ENCODE data around the gene MBD4. TPM values are rescaled to one million over a fixed set of nuclear protein-coding genes. Genes with fewer than 3 reads are reported as not detected.

The MBD4 gene
- polyA plus RNA-seq, 3 donors: 25.6 to 31.5 (median 30.1) TPM

DNA sequence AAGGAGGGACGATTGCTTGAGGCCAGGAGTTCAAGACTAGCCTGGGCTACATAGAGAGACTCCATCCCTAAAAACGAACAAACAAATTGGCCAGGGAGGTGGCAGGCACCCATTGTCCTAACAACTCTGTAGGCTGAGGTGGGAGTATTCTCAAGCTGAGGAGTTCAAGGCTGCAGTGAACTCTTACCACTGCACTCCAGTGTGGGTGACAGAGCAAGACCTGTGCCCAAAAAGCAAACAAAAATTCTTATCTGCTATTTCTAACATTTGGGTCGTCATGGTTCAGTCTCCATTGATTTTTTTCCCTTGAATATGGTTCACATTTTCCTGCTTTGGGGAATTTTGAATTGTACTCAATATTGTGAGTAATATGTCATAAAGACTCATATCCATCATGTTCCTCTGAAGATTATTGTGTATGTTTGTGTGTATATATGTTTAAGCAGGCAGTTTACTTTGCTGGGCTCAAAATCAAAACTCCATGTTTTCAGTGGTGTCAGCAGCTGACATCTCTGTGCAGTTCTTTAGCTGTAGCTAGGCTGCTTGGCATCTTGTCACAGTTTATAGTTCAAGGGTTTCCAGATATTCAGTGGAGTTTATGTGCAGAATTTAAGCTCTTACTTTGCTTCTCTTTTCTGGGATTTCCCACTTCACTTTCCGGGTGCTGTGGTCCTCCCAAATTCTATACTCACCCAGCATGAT is 33.5 kb upstream of the MBD4 start:
- TF ChIP-seq, protein P1, sequence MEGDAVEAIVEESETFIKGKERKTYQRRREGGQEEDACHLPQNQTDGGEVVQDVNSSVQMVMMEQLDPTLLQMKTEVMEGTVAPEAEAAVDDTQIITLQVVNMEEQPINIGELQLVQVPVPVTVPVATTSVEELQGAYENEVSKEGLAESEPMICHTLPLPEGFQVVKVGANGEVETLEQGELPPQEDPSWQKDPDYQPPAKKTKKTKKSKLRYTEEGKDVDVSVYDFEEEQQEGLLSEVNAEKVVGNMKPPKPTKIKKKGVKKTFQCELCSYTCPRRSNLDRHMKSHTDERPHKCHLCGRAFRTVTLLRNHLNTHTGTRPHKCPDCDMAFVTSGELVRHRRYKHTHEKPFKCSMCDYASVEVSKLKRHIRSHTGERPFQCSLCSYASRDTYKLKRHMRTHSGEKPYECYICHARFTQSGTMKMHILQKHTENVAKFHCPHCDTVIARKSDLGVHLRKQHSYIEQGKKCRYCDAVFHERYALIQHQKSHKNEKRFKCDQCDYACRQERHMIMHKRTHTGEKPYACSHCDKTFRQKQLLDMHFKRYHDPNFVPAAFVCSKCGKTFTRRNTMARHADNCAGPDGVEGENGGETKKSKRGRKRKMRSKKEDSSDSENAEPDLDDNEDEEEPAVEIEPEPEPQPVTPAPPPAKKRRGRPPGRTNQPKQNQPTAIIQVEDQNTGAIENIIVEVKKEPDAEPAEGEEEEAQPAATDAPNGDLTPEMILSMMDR (IDR thresholded peaks at IDR 0.05): no peak
- Mint-ChIP-seq H3K27ac (no peak overlapping the region), H3K4me1 (no peaks in the 10 kb centered on the region), H3K27me3 (ENCODE audit: low read depth in 3 of 3) (no peaks in the 10 kb centered on the region), H3K9me3 (peaks cover 0 to 1% (median 0%) of the 10 kb centered on the region in 7 donors), H3K36me3 (peaks cover 55% of the 10 kb centered on the region in 2 donors), H3K4me3 (no peak overlapping the region)
- Histone ChIP-seq H3K27me3 (ENCODE audit: control insufficient read depth in 2 of 2, insufficient read depth in 2 of 2, low read length in 2 of 2) (no peaks in the 10 kb centered on the region), H3K4me2 (replicated peaks; ENCODE audit: extremely low read depth, low read length, poor library complexity, severe bottlenecking) (no peak overlapping the region), H3K36me3 (replicated peaks in 1 of 2; ENCODE audit: control insufficient read depth in 1 of 2, insufficient read depth in 2 of 2, low read length in 2 of 2) (peaks cover 15 to 79% of the 10 kb centered on the region in 2 donors), H2AFZ (ENCODE audit: insufficient read depth, low read depth, low read length, poor library complexity, severe bottlenecking) (no peak overlapping the region), H3K4me3 (replicated peaks in 1 of 3; ENCODE audit: low read depth in 2 of 3, low read length in 3 of 3) (no peak overlapping the region), H3K9me3 (replicated peaks in 1 of 2; ENCODE audit: control insufficient read depth in 1 of 2, insufficient read depth in 1 of 2, low read length in 2 of 2) (no peaks in the 10 kb centered on the region), H3K4me1 (ENCODE audit: control insufficient read depth in 1 of 2, insufficient read depth in 2 of 2, low read length in 2 of 2) (no peaks in the 10 kb centered on the region), H3K79me2 (ENCODE audit: insufficient read depth, low read length) (no peaks in the 10 kb centered on the region), H3K27ac (ENCODE audit: low read depth in 1 of 2, low read length in 2 of 2) (no peak overlapping the region), H3K9ac (ENCODE audit: insufficient read depth, low read length, poor library complexity, severe bottlenecking) (no peak overlapping the region), H4K20me1 (ENCODE audit: insufficient read depth, low read length) (no peaks in the 10 kb centered on the region)
- DNase-seq: no peak
- 100% methylated on average over 1 of the region's 4 CpGs for WGBS (ENCODE audit: insufficient coverage)
- intact Hi-C loops (cut with micrococcal nuclease): no loop called here

DNA sequence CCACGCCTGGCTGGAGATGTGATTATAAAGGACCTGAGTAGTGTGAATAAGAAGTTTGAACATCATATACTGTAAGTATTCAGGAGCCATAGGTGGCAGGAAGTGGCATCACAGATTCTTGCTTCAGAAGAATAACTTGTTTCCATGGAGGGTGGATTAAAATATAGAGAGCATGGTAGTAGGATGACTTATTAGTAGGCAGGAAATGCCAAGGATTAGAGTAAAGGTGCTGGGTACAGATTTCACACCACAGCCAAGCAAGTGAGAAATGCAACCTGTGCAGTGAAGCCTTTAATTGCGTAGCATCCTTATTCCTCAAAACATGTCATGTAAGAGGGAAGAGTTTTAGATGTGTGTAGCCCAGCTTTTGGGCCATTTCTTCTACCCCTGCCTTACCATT is 31.1 kb upstream of the MBD4 start:
- Histone ChIP-seq H3K36me3 (replicated peaks in 1 of 2; ENCODE audit: control insufficient read depth in 1 of 2, insufficient read depth in 2 of 2, low read length in 2 of 2) (peaks cover 6 to 71% of the 10 kb centered on the region in 2 donors), H4K20me1 (ENCODE audit: insufficient read depth, low read length) (no peaks in the 10 kb centered on the region), H3K9ac (ENCODE audit: insufficient read depth, low read length, poor library complexity, severe bottlenecking) (no peak overlapping the region), H3K27ac (ENCODE audit: low read depth in 1 of 2, low read length in 2 of 2) (no peak overlapping the region), H3K79me2 (ENCODE audit: insufficient read depth, low read length) (no peaks in the 10 kb centered on the region), H3K4me2 (replicated peaks; ENCODE audit: extremely low read depth, low read length, poor library complexity, severe bottlenecking) (no peak overlapping the region), H3K4me3 (replicated peaks in 1 of 3; ENCODE audit: low read depth in 2 of 3, low read length in 3 of 3) (no peak overlapping the region), H3K4me1 (ENCODE audit: control insufficient read depth in 1 of 2, insufficient read depth in 2 of 2, low read length in 2 of 2) (no peaks in the 10 kb centered on the region), H3K9me3 (replicated peaks in 1 of 2; ENCODE audit: control insufficient read depth in 1 of 2, insufficient read depth in 1 of 2, low read length in 2 of 2) (no peaks in the 10 kb centered on the region), H3K27me3 (ENCODE audit: control insufficient read depth in 2 of 2, insufficient read depth in 2 of 2, low read length in 2 of 2) (no peaks in the 10 kb centered on the region), H2AFZ (ENCODE audit: insufficient read depth, low read depth, low read length, poor library complexity, severe bottlenecking) (no peak overlapping the region)
- Mint-ChIP-seq H3K9me3 (peaks cover 0 to 1% (median 0%) of the 10 kb centered on the region in 7 donors), H3K27ac (peak overlapping the region in 2 of 7 donors; percentile 37 to 59), H3K36me3 (peaks cover 41 to 47% of the 10 kb centered on the region in 2 donors), H3K4me3 (no peak overlapping the region), H3K4me1 (no peaks in the 10 kb centered on the region), H3K27me3 (ENCODE audit: low read depth in 3 of 3) (peaks cover 0 to 2% (median 0%) of the 10 kb centered on the region in 3 donors)
- TF ChIP-seq, protein P1 (IDR thresholded peaks at IDR 0.05): no peak
- WGBS (ENCODE audit: insufficient coverage): no CpG with 5 or more reads among the region's 2 CpGs
- no peak for DNase-seq
- intact Hi-C loops (cut with micrococcal nuclease): no loop called here

Measured in CD14-positive monocyte (primary cell).